A673 (cell line): ENCODE measurements around the gene ITIH2.

Experiments
- EZH2 ChIP-seq: fragments of 200-600 bp; sonication (generic); IDR thresholded peaks from 2 replicates; pipeline ENCODE4 v1.6.1; 2017; ENCODE audit warnings: borderline replicate concordance, low read depth, mild to moderate bottlenecking, mixed read lengths, antibody characterized with exemption, low read length; ENCODE audit not compliant: poor library complexity, severe bottlenecking
- TF ChIP-seq, protein P1 (sequence below): fragments of 300-800, 200-600 bp; sonication (generic); conservative IDR thresholded peaks from 2 replicates; pipeline ENCODE4 v1.5.1; 2017; ENCODE audit warnings: low read depth, mild to moderate bottlenecking, antibody characterized with exemption, low read length, moderate library complexity, mixed read lengths

DNA sequence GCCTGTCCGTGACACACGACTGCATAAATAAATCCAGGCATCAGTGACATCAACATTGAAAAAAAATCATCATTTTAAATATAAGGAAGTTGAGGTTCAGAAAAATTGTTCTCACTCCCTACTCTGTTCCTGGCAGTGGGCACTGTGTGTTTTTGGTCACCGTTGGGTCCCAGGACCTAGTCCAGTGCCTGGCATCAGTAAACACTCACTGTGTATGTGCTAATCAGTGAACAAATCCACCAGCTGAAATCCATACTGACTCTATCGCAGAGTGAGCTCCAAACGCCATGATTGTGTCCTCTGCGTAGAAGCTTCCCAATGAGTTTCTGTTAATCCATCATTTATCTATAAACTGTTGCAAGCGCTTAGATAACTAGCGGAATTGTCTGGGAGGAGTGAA is 41.2 kb downstream of the ITIH2 start:
- TF ChIP-seq, protein P1, sequence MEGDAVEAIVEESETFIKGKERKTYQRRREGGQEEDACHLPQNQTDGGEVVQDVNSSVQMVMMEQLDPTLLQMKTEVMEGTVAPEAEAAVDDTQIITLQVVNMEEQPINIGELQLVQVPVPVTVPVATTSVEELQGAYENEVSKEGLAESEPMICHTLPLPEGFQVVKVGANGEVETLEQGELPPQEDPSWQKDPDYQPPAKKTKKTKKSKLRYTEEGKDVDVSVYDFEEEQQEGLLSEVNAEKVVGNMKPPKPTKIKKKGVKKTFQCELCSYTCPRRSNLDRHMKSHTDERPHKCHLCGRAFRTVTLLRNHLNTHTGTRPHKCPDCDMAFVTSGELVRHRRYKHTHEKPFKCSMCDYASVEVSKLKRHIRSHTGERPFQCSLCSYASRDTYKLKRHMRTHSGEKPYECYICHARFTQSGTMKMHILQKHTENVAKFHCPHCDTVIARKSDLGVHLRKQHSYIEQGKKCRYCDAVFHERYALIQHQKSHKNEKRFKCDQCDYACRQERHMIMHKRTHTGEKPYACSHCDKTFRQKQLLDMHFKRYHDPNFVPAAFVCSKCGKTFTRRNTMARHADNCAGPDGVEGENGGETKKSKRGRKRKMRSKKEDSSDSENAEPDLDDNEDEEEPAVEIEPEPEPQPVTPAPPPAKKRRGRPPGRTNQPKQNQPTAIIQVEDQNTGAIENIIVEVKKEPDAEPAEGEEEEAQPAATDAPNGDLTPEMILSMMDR, result no peak
- TF ChIP-seq EZH2, result no peak
